HepG2 (cell line): ENCODE results near the gene SYCE3. TPM values are rescaled to one million over a fixed set of nuclear protein-coding genes. Genes with fewer than 3 reads are reported as not detected.

Source experiments
- BHLHE40 ChIP-seq: IDR thresholded peaks from 2 replicates; pipeline ENCODE4 v1.6.1; 2011; ENCODE audit warnings: low read length, improper control_type of control experiment
- FOXK2 ChIP-seq: fragments of 450-650 bp; IDR thresholded peaks from 2 replicates; pipeline ENCODE4 v1.6.1; 2016
- GTF3A ChIP-seq: sonication (generic); formaldehyde crosslinking; conservative IDR thresholded peaks from 2 replicates; pipeline ENCODE4 v1.4.0; 2020; ENCODE audit warnings: mild to moderate bottlenecking, missing genetic modification reagents
- ISL2 ChIP-seq: sonication (generic); formaldehyde crosslinking; IDR thresholded peaks from 2 replicates; pipeline ENCODE4 v1.5.0; 2020; ENCODE audit warnings: missing genetic modification reagents
- JUNB ChIP-seq: sonication (generic); formaldehyde crosslinking; IDR thresholded peaks from 2 replicates; pipeline ENCODE4 v1.8.0; 2022; ENCODE audit warnings: missing genetic modification reagents, mild to moderate bottlenecking, borderline replicate concordance
- KAT2B ChIP-seq: fragments of 150-350 bp; IDR thresholded peaks from 2 replicates; pipeline ENCODE4 v1.6.1; 2014; ENCODE audit warnings: low read depth, low read length, borderline replicate concordance
- KDM3A ChIP-seq: IDR thresholded peaks from 2 replicates; pipeline ENCODE4 v1.6.1; 2018; ENCODE audit warnings: low read depth, missing compliant biosample characterization
- MATR3 ChIP-seq: sonication (generic); formaldehyde crosslinking; IDR thresholded peaks from 2 replicates; pipeline ENCODE4 v1.4.0; 2020; ENCODE audit warnings: missing genetic modification reagents
- NFYC ChIP-seq: IDR thresholded peaks from 2 replicates; pipeline ENCODE4 v1.6.1; 2016; ENCODE audit warnings: missing genetic modification reagents, missing compliant biosample characterization
- ONECUT2 ChIP-seq: sonication (generic); formaldehyde crosslinking; IDR thresholded peaks from 2 replicates; pipeline ENCODE4 v1.4.0; 2020; ENCODE audit warnings: missing genetic modification reagents
- PITX1 ChIP-seq: sonication (generic); formaldehyde crosslinking; IDR thresholded peaks from 2 replicates; pipeline ENCODE4 v1.5.1; 2020; ENCODE audit warnings: mild to moderate bottlenecking, missing genetic modification reagents
- RXRB ChIP-seq: IDR thresholded peaks from 2 replicates; pipeline ENCODE4 v1.6.1; 2016; ENCODE audit warnings: borderline replicate concordance, missing genetic modification reagents, missing compliant biosample characterization
- SMAD9 ChIP-seq: sonication (generic); formaldehyde crosslinking; IDR thresholded peaks from 2 replicates; pipeline ENCODE4 v1.5.1; 2020; ENCODE audit warnings: mild to moderate bottlenecking, missing genetic modification reagents
- SMARCC2 ChIP-seq: fragments of 450-650 bp; IDR thresholded peaks from 2 replicates; pipeline ENCODE4 v1.6.1; 2017; ENCODE audit warnings: antibody characterized with exemption, mild to moderate bottlenecking
- YEATS2 ChIP-seq: sonication (generic); formaldehyde crosslinking; IDR thresholded peaks from 2 replicates; pipeline ENCODE4 v1.4.0; 2020; ENCODE audit warnings: missing genetic modification reagents, borderline replicate concordance
- YY1 ChIP-seq: IDR thresholded peaks from 2 replicates; pipeline ENCODE4 v1.6.1; 2011; ENCODE audit warnings: low read length, low read depth, moderate library complexity, mild to moderate bottlenecking; ENCODE audit not compliant: insufficient read depth, insufficient replicate concordance
- ZBTB39 ChIP-seq: sonication (generic); formaldehyde crosslinking; IDR thresholded peaks from 2 replicates; pipeline ENCODE4 v1.5.0; 2020; ENCODE audit warnings: missing genetic modification reagents
- ZFP37 ChIP-seq: sonication (generic); formaldehyde crosslinking; IDR thresholded peaks from 2 replicates; pipeline ENCODE4 v1.4.0; 2020; ENCODE audit warnings: missing genetic modification reagents, borderline replicate concordance
- ZMYM3 ChIP-seq: sonication (generic); formaldehyde crosslinking; IDR thresholded peaks from 2 replicates; pipeline ENCODE4 v1.5.1; 2020; ENCODE audit warnings: mild to moderate bottlenecking, missing genetic modification reagents
- ZNF124 ChIP-seq: sonication (generic); formaldehyde crosslinking; IDR thresholded peaks from 2 replicates; pipeline ENCODE4 v1.4.0; 2020; ENCODE audit warnings: missing genetic modification reagents
- ZNF136 ChIP-seq: sonication (generic); formaldehyde crosslinking; IDR thresholded peaks from 2 replicates; pipeline ENCODE4 v1.8.1; 2022; ENCODE audit warnings: low read depth, mild to moderate bottlenecking, moderate library complexity, missing genetic modification reagents
- ZNF207 ChIP-seq: fragments of 450-650 bp; IDR thresholded peaks from 2 replicates; pipeline ENCODE4 v1.6.1; 2016; ENCODE audit warnings: antibody characterized with exemption, borderline replicate concordance
- ZNF24 ChIP-seq: fragments of 450-650 bp; IDR thresholded peaks from 2 replicates; pipeline ENCODE4 v1.6.1; 2017; ENCODE audit warnings: antibody characterized with exemption, mild to moderate bottlenecking
- ZNF275 ChIP-seq: sonication (generic); formaldehyde crosslinking; IDR thresholded peaks from 2 replicates; pipeline ENCODE4 v1.8.0; 2022; ENCODE audit warnings: missing genetic modification reagents, mild to moderate bottlenecking, inconsistent platforms, borderline replicate concordance
- ZNF326 ChIP-seq: sonication (generic); formaldehyde crosslinking; IDR thresholded peaks from 2 replicates; pipeline ENCODE4 v1.4.0; 2020; ENCODE audit warnings: missing genetic modification reagents, borderline replicate concordance
- ZNF343 ChIP-seq: sonication (generic); formaldehyde crosslinking; IDR thresholded peaks from 2 replicates; pipeline ENCODE4 v1.4.0; 2020; ENCODE audit warnings: mild to moderate bottlenecking, missing genetic modification reagents
- ZNF563 ChIP-seq: sonication (generic); formaldehyde crosslinking; IDR thresholded peaks from 2 replicates; pipeline ENCODE4 v1.8.0; 2022; ENCODE audit warnings: mild to moderate bottlenecking, moderate library complexity, missing genetic modification reagents
- ZNF660 ChIP-seq: sonication (generic); formaldehyde crosslinking; IDR thresholded peaks from 2 replicates; pipeline ENCODE4 v1.5.1; 2020; ENCODE audit warnings: mild to moderate bottlenecking, low read depth, missing genetic modification reagents, borderline replicate concordance
- ZNF670 ChIP-seq: sonication (generic); formaldehyde crosslinking; IDR thresholded peaks from 2 replicates; pipeline ENCODE4 v1.8.0; 2022; ENCODE audit warnings: mild to moderate bottlenecking, missing genetic modification reagents, borderline replicate concordance
- ZNF691 ChIP-seq: sonication (generic); formaldehyde crosslinking; IDR thresholded peaks from 2 replicates; pipeline ENCODE4 v1.4.0; 2020; ENCODE audit warnings: missing genetic modification reagents, low read depth, mild to moderate bottlenecking, borderline replicate concordance
- ZNF792 ChIP-seq: IDR thresholded peaks from 2 replicates; pipeline ENCODE4 v1.6.1; 2016
- polyA plus RNA-seq, 8 experiments: library from polyadenylated mRNA; depleted of rRNA in 3 of 8; stranded (reverse) in 7 of 8; unstranded in 1 of 8; fragments of >200 nt; fragmentation: Illumina TruSeq in 4 of 8; extraction: Trizol in 4 of 8; gene quantifications; 2 replicates each; pipeline versions ENCODE4 v1.2.1 to v1.2.3, GENCODE V29; 2011 to 2016; ENCODE audit warnings: low read depth in 4 of 8, missing spikeins in 1 of 8, mixed read lengths in 1 of 8; ENCODE audit not compliant: insufficient read depth in 1 of 8
- total RNA-seq, 5 experiments: library from RNA; depleted of rRNA; stranded (reverse); fragments of >200 nt; fragmentation: Illumina TruSeq; extraction: Trizol; gene quantifications; 2 replicates each; pipeline ENCODE4 v1.2.3, GENCODE V29; 2016; ENCODE audit warnings: low read depth in 1 of 5

The SYCE3 gene
- total and polyA plus RNA-seq, 2 of the 13 experiments (the other 11 are each of a cell fraction or from before 2014, with no cell fraction given), result not detected

- TF ChIP-seq ZBTB39 (CRISPR knock-in tag) (no peak), ZNF343 (CRISPR knock-in tag) (no peak), ZNF660 (CRISPR knock-in tag) (no peak), NFYC (CRISPR knock-in tag) (no peak), ISL2 (CRISPR knock-in tag) (no peak), ZNF275 (no peak), ZNF691 (no peak), ZNF207 (no peak), ZFP37 (no peak), ZMYM3 (CRISPR knock-in tag) (no peak), ZNF24 (no peak), SMARCC2 (no peak), FOXK2 (no peak), GTF3A (no peak), ZNF792 (CRISPR knock-in tag) (0 out of 2 replicates have a peak, but pooled peaks have one; percentile 41), KDM3A (no peak), PITX1 (CRISPR knock-in tag) (no peak), ZNF124 (no peak), ZNF326 (CRISPR knock-in tag) (no peak), RXRB (CRISPR knock-in tag) (no peak), ZNF563 (CRISPR knock-in tag) (0 out of 2 replicates have a peak, but pooled peaks have one; percentile 45), MATR3 (CRISPR knock-in tag) (no peak), ZNF670 (CRISPR knock-in tag) (no peak), KAT2B (no peak), BHLHE40 (no peak), ZNF136 (CRISPR knock-in tag) (no peak), YY1 (peak; percentile 86), YEATS2 (CRISPR knock-in tag) (no peak; the same call in 1 of the 2 replicates), JUNB (CRISPR knock-in tag) (no peak), SMAD9 (CRISPR knock-in tag) (no peak), ONECUT2 (no peak)
Observed at GRCh38 chr22:50507421-50507990, 55.2 kb downstream of the SYCE3 start, which contains the start of gene LMF2 (continued).
